Liver (tissue), 3 donors: ENCODE results near the gene AATF.

Experiments
- CTCF ChIP-seq: fragments of 150-350 bp; IDR thresholded peaks from 2 replicates; pipeline ENCODE4 v1.5.1; 2017; ENCODE audit warnings: improper control_type of control experiment, low read depth, low read length; ENCODE audit not compliant: missing input control
- EGR1 ChIP-seq, 2 donors: IDR thresholded peaks; 2 replicates each; pipeline ENCODE4 v1.6.1; 2016 to 2018; ENCODE audit warnings: antibody characterized with exemption in 2 of 2, low read depth in 2 of 2
- FOXA1 ChIP-seq: IDR thresholded peaks from 2 replicates; pipeline ENCODE4 v1.6.1; 2016; ENCODE audit warnings: antibody characterized with exemption
- GABPA ChIP-seq, 2 donors: IDR thresholded peaks in 1 of 2; conservative IDR thresholded peaks in 1 of 2; 2 replicates each; pipeline ENCODE4 v1.6.1; 2016; ENCODE audit warnings: antibody characterized with exemption in 2 of 2, mild to moderate bottlenecking in 1 of 2, moderate library complexity in 1 of 2
- HNF4A ChIP-seq, 2 donors: conservative IDR thresholded peaks; 2 replicates each; pipeline ENCODE4 v1.6.1; 2016; ENCODE audit warnings: antibody characterized with exemption in 2 of 2, mild to moderate bottlenecking in 2 of 2
- MAX ChIP-seq: IDR thresholded peaks from 2 replicates; pipeline ENCODE4 v1.6.1; 2016; ENCODE audit warnings: antibody characterized with exemption
- NR2F2 ChIP-seq: IDR thresholded peaks from 2 replicates; pipeline ENCODE4 v1.6.1; 2016; ENCODE audit warnings: antibody characterized with exemption
- RAD21 ChIP-seq, 2 donors: IDR thresholded peaks; 2 replicates each; pipeline ENCODE4 v1.6.1; 2016; ENCODE audit warnings: antibody characterized with exemption in 2 of 2, mild to moderate bottlenecking in 2 of 2
- REST ChIP-seq: IDR thresholded peaks from 2 replicates; pipeline ENCODE4 v1.6.1; 2016; ENCODE audit warnings: antibody characterized with exemption, mild to moderate bottlenecking
- SP1 ChIP-seq: IDR thresholded peaks from 2 replicates; pipeline ENCODE4 v1.6.1; 2018; ENCODE audit warnings: antibody characterized with exemption, mild to moderate bottlenecking
- YY1 ChIP-seq: IDR thresholded peaks from 2 replicates; pipeline ENCODE4 v1.6.1; 2016; ENCODE audit warnings: antibody characterized with exemption, mild to moderate bottlenecking
- donor health status: healthy.
- donor health status: healthy.

GRCh38 chr17:37098910-37099664, 150.3 kb downstream of the AATF start:
- no peak for TF ChIP-seq YY1
- no peak for TF ChIP-seq CTCF
- TF ChIP-seq FOXA1 = no peak
- TF ChIP-seq HNF4A (conservative IDR thresholded peaks at IDR 0.05) = no peak
- no peak for TF ChIP-seq REST
- no peak for TF ChIP-seq MAX
- no peak for TF ChIP-seq RAD21 (IDR thresholded peaks at IDR 0.05)
- no peak for TF ChIP-seq EGR1 (IDR thresholded peaks at IDR 0.05; ENCODE audit: low read depth in 2 of 2)
- TF ChIP-seq GABPA (IDR thresholded peaks at IDR 0.05 in 1 of 2, conservative IDR thresholded peaks at IDR 0.05 in 1 of 2) = no peak
- TF ChIP-seq NR2F2 = no peak
- TF ChIP-seq SP1 = no peak
